Measurements from ENCODE around the gene VAMP2. TPM values are rescaled to one million over a fixed set of nuclear protein-coding genes. Genes with fewer than 3 reads are reported as not detected.

VAMP2 gene
- total RNA-seq, 1 experiment from 2014 or later: 35.1 TPM

GRCh38 chr17:8120520-8121406 is 42.0 kb downstream of the VAMP2 start:
- peak; percentile 79 to 94 for DNase-seq

GRCh38 chr17:8119581-8120519 is 42.9 kb downstream of the VAMP2 start:
- DNase-seq: peak; percentile 81 to 93
- BruUV-seq (replicated peaks): no TSS peak
- Histone ChIP-seq H2AFZ (peak overlapping the region; percentile 73), H4K20me1 (ENCODE audit: insufficient read depth) (peaks cover 5% of the 10 kb centered on the region; the same call in 1 of the 2 replicates), H3K79me2 (ENCODE audit: low read depth) (no peaks in the 10 kb centered on the region), H3K9me3 (ENCODE audit: insufficient read depth, low read depth) (no peaks in the 10 kb centered on the region), H3K4me3 (peak overlapping the region; percentile 87), H3K9me2 (ENCODE audit: insufficient read depth) (no peaks in the 10 kb centered on the region), H3K27me3 (ENCODE audit: insufficient read depth, low read depth) (no peaks in the 10 kb centered on the region), H3K4me1 (replicated peaks; ENCODE audit: insufficient read depth) (peaks cover 18% of the 10 kb centered on the region), H3K36me3 (ENCODE audit: low read depth) (no peaks in the 10 kb centered on the region), H3K4me2 (peak overlapping the region; percentile 95), H3K27ac (peak overlapping the region; percentile 87), H3F3A (ENCODE audit: insufficient read depth, low read depth) (peaks cover 30% of the 10 kb centered on the region)
- ChIA-PET POLR2A (ENCODE audit: unreplicated experiment) (interaction anchor here (0.5 to 1.3 kb wide), 4 partner anchors 36 to 1430 kb away, joined by 3 to 4 read pairs (median 4); partner anchors contain the start of gene NDEL1), CTCF (interaction anchor here (0.6 to 2.1 kb wide), 6 partner anchors 18 to 102 kb away, joined by 3 to 8 read pairs (median 4); partner anchors contain the start of gene AURKB)
- intact Hi-C loops (cut with micrococcal nuclease; ENCODE audit: unreplicated experiment): loop anchor here (1.0 to 5.0 kb wide), 9 partner anchors 18 to 373 kb away; partner anchors contain the start of gene RPL26
- TF ChIP-seq EZH2 (IDR thresholded peaks at IDR 0.05; ENCODE audit: low read depth) (no peak), CTCF (conservative IDR thresholded peaks at IDR 0.05) (no peak)

More at GRCh38 chr17:8120520-8121406, 42.0 kb downstream of the VAMP2 start:
- peak overlapping the region; percentile 95 for H3K4me2 ChIP-seq
- peak overlapping the region; percentile 87 for H3K4me3 ChIP-seq
- intact Hi-C loops (cut with micrococcal nuclease; ENCODE audit: unreplicated experiment): loop anchor here (1.0 kb wide), 3 partner anchors 18 to 127 kb away; no protein-coding TSS in a partner anchor
- H3K27ac ChIP-seq: peak overlapping the region; percentile 58
- H3K79me2 ChIP-seq (ENCODE audit: low read depth): no peaks in the 10 kb centered on the region
- no TSS peak for BruUV-seq (replicated peaks)
- H3K27me3 ChIP-seq (ENCODE audit: insufficient read depth, low read depth): no peaks in the 10 kb centered on the region
- H2AFZ ChIP-seq: peak overlapping the region; percentile 73
- no peaks in the 10 kb centered on the region for H3K9me2 ChIP-seq (ENCODE audit: insufficient read depth)
- ChIA-PET POLR2A (ENCODE audit: unreplicated experiment) (interaction anchor here (1.3 kb wide), 1 partner anchor 52 kb away, joined by 4 read pairs; no protein-coding TSS in a partner anchor), CTCF (interaction anchor here (2.1 kb wide), 1 partner anchor 17 kb away, joined by 8 read pairs; no protein-coding TSS in a partner anchor)
- peaks cover 23% of the 10 kb centered on the region for H3K4me1 ChIP-seq (replicated peaks; ENCODE audit: insufficient read depth)
- H4K20me1 ChIP-seq (ENCODE audit: insufficient read depth): peaks cover 5% of the 10 kb centered on the region; the same call in 1 of the 2 replicates
- peaks cover 30% of the 10 kb centered on the region for H3F3A ChIP-seq (ENCODE audit: insufficient read depth, low read depth)
- no peaks in the 10 kb centered on the region for H3K36me3 ChIP-seq (ENCODE audit: low read depth)
- peak; percentile 45 for TF ChIP-seq CTCF (conservative IDR thresholded peaks at IDR 0.05)
- no peak for TF ChIP-seq EZH2 (IDR thresholded peaks at IDR 0.05; ENCODE audit: low read depth)
- no peaks in the 10 kb centered on the region for H3K9me3 ChIP-seq (ENCODE audit: insufficient read depth, low read depth)

Data from PC-9 (cell line).